ENCODE results near the gene TTLL5.
A peak's percentile ranks its signal among the peaks of the same experiment; 100 is the strongest.

TTLL5 gene

GRCh38 chr14:75976826-75977581, 316.0 kb downstream of the TTLL5 start:
- DNase-seq: no peak

- no peak for DNase-seq
Observed at GRCh38 chr14:75977582-75977943, 316.5 kb downstream of the TTLL5 start.

- DNase-seq: peak in 2 of 4 experiments; percentile 2 to 18
Observed at GRCh38 chr14:75978249-75978731, 317.2 kb downstream of the TTLL5 start.

- DNase-seq: peak in 1 of 4 experiments; percentile 7
Observed at GRCh38 chr14:75979071-75979571, 318.1 kb downstream of the TTLL5 start.

GRCh38 chr14:75979648-75980565, 318.9 kb downstream of the TTLL5 start:
- no peak for DNase-seq

- no peak for DNase-seq
Observed at GRCh38 chr14:75980856-75981255, 319.8 kb downstream of the TTLL5 start.

- DNase-seq: peak in 2 of 4 experiments; percentile 31 to 56
Observed at GRCh38 chr14:75981426-75982265, 320.6 kb downstream of the TTLL5 start, which contains the start of gene TGFB3. TGFB3 (minus strand) TSS chr14:75981995; CDS start chr14:75980893, 1,102 bp downstream.

- peak; percentile 47 to 70 (median 50) for DNase-seq
Observed at GRCh38 chr14:75982266-75983018, 321.4 kb downstream of the TTLL5 start.

GRCh38 chr14:75983019-75983358, 321.9 kb downstream of the TTLL5 start:
- no peak for DNase-seq

GRCh38 chr14:75984674-75985073, 323.6 kb downstream of the TTLL5 start:
- DNase-seq: no peak

- DNase-seq: peak; percentile 58 to 85 (median 76)
Observed at GRCh38 chr14:75985618-75986438, 324.8 kb downstream of the TTLL5 start, which contains the start of gene IFT43. IFT43 (plus strand) TSS chr14:75985763; CDS start chr14:75985787, 24 bp downstream.

GRCh38 chr14:75986439-75986765, 325.4 kb downstream of the TTLL5 start:
- no peak for DNase-seq

- no peak for DNase-seq
Observed at GRCh38 chr14:75987201-75987970, 326.3 kb downstream of the TTLL5 start.

- DNase-seq: no peak
Observed at GRCh38 chr14:75989134-75989533, 328.1 kb downstream of the TTLL5 start.

GRCh38 chr14:75990297-75990696, 329.3 kb downstream of the TTLL5 start:
- DNase-seq: no peak

- DNase-seq: no peak
Observed at GRCh38 chr14:75991753-75992152, 330.7 kb downstream of the TTLL5 start.

GRCh38 chr14:75993567-75994041, 332.6 kb downstream of the TTLL5 start:
- DNase-seq: no peak

GRCh38 chr14:75995372-75996041, 334.5 kb downstream of the TTLL5 start:
- no peak for DNase-seq

GRCh38 chr14:75996488-75996887, 335.4 kb downstream of the TTLL5 start:
- no peak for DNase-seq

Data from activated naive CD4-positive, alpha-beta T cell (primary cell).